Stomach (tissue), 9 donors: Measurements from ENCODE around the gene CRELD1. TPM values are rescaled to one million over a fixed set of nuclear protein-coding genes. Genes with fewer than 3 reads are reported as not detected.

ENCODE experiments used
- DNase-seq, 2 donors: peaks; one replicate each; pipeline versions ENCODE4 v3.0.0 to v3.0.0-alpha.2; 2013 to 2019
- H3K27ac ChIP-seq, 5 donors: fragments of 200-600 bp in 4 of 5; sonication (generic) in 4 of 5; one replicate each; pipeline ENCODE4 v1.5.1; 2013 to 2019; ENCODE audit warnings: mild to moderate bottlenecking in 1 of 5, moderate library complexity in 1 of 5
- H3K27me3 ChIP-seq, 3 donors: fragments of 200-600 bp; sonication (generic); one replicate each; pipeline ENCODE4 v1.5.1; 2017 to 2019; ENCODE audit warnings: mixed run types in 1 of 3
- H3K36me3 ChIP-seq, 4 donors: fragments of 200-600 bp; sonication (generic); 1 replicate in 3 of 4; 2 replicates in 1 of 4; pipeline ENCODE4 v1.5.1; 2016 to 2019
- H3K4me1 ChIP-seq, 4 donors: fragments of 200-600 bp; sonication (generic); one replicate each; pipeline ENCODE4 v1.5.1; 2016 to 2019
- H3K4me3 ChIP-seq, 4 donors: fragments of 200-600 bp; sonication (generic) in 3 of 4; one replicate each; pipeline ENCODE4 v1.5.1; 2016 to 2019; ENCODE audit warnings: mild to moderate bottlenecking in 1 of 4
- H3K9me3 ChIP-seq, 4 donors: fragments of 200-600 bp; sonication (generic); one replicate each; pipeline ENCODE4 v1.5.1; 2016 to 2019
- CTCF ChIP-seq, 7 experiments: fragments of 450-650 bp in 4 of 7; fragments of 200-600 bp in 3 of 7; sonication (generic) in 3 of 7; IDR thresholded peaks; one replicate each; pipeline ENCODE4 v1.5.1; 2016 to 2019; ENCODE audit warnings: antibody characterized with exemption in 7 of 7, control low read depth in 2 of 7, mild to moderate bottlenecking in 1 of 7
- EP300 ChIP-seq: sonication (generic); formaldehyde crosslinking; IDR thresholded peaks from one replicate; pipeline ENCODE4 v1.6.1; 2017; ENCODE audit warnings: antibody characterized with exemption
- POLR2A ChIP-seq, 4 donors: fragments of 450-650 bp; IDR thresholded peaks; one replicate each; pipeline ENCODE4 v1.6.1; 2016; ENCODE audit warnings: antibody characterized with exemption in 4 of 4, control low read depth in 2 of 4, mild to moderate bottlenecking in 1 of 4, moderate library complexity in 1 of 4
- POLR2AphosphoS5 ChIP-seq, 3 donors: sonication (generic); formaldehyde crosslinking; IDR thresholded peaks; one replicate each; pipeline ENCODE4 v1.6.1; 2016; ENCODE audit warnings: antibody characterized with exemption in 3 of 3
- WGBS, 5 donors: extraction: QIAGEN DNeasy Blood & Tissue Kit in 3 of 5; methylation state at CpG; one replicate each; pipeline versions ENCODE4 v1.1.5 to v1.1.7; 2013 to 2018; 5-methylcytosine and 5-hydroxymethylcytosine counted together
- intact Hi-C: fragments of 100-400 bp; cut with DNase I; formaldehyde crosslinking; loops from one replicate; pipeline ENCODE4 v1.15.1; 2023; ENCODE audit warnings: low total_unique reads
- polyA plus RNA-seq, 3 donors: library from polyadenylated mRNA; stranded (reverse); fragments of 200-250 nt; gene quantifications; one replicate each; pipeline ENCODE4 v1.2.3, GENCODE V29; 2013
- total RNA-seq, 5 donors: library from RNA; depleted of rRNA; stranded (reverse); fragments of >200 nt; gene quantifications; one replicate each; pipeline versions ENCODE4 v1.1.0 to v1.2.3, GENCODE V29; 2014 to 2016
- donor health status: healthy with polysubstance abuse.
- donor health status: Bipolar disorder and iron deficiency.
- donor health status: healthy.

CRELD1 gene
- total and polyA plus RNA-seq, 8 donors, result 6.2 to 71.5 (median 22.7) TPM

DNA sequence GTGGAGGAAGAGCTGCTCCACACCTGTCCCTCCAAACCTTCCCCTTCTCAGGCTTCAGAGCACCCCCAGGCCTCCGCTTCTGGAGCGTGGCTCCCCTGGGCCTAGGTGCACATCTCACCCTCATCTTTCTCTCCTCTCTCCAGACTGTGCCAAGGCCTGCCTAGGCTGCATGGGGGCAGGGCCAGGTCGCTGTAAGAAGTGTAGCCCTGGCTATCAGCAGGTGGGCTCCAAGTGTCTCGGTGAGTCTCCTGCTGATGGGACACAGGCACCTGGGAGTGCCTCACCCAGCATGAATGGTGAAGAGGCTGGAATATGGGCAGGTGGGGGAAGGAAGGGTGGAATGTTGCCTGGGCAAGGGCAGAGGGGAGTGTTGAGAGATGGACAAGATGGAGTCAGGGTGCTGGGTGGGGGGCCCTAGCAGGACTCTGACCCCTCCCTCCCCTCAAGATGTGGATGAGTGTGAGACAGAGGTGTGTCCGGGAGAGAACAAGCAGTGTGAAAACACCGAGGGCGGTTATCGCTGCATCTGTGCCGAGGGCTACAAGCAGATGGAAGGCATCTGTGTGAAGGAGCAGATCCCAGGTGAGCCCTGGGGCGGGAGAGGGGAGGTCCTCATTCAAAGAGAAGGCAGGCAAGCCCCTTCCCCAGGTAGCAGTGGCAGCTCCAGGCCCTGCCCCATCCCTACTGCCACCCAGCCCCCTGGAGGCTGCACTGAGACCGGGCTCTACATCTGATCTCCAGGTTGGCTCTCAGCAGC, 9.5 kb downstream of the CRELD1 start:
- peaks cover 8 to 28% (median 24%) of the 10 kb centered on the region in 4 donors for H3K4me1 ChIP-seq
- DNase-seq, result no peak
- no peak overlapping the region for H3K27ac ChIP-seq
- TF ChIP-seq CTCF (IDR thresholded peaks at IDR 0.05), result no peak
- TF ChIP-seq POLR2AphosphoS5 (IDR thresholded peaks at IDR 0.05), result no peak
- no peak for TF ChIP-seq EP300
- TF ChIP-seq POLR2A (IDR thresholded peaks at IDR 0.05), result no peak
- H3K9me3 ChIP-seq, result no peaks in the 10 kb centered on the region
- no peaks in the 10 kb centered on the region for H3K27me3 ChIP-seq
- intact Hi-C loops, result no loop called here
- peaks cover 6 to 51% (median 41%) of the 10 kb centered on the region in 4 donors for H3K36me3 ChIP-seq
- 83 to 88% (median 87%) methylated on average over 9 to 11 of the region's 11 CpGs for WGBS, 5 donors
- H3K4me3 ChIP-seq, result no peak overlapping the region

DNA sequence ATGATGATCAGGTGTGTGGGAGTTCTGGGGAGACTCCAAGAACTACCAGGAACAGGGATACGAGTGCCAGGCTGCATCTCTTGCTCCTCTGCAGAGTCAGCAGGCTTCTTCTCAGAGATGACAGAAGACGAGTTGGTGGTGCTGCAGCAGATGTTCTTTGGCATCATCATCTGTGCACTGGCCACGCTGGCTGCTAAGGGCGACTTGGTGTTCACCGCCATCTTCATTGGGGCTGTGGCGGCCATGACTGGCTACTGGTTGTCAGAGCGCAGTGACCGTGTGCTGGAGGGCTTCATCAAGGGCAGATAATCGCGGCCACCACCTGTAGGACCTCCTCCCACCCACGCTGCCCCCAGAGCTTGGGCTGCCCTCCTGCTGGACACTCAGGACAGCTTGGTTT, 10.6 kb downstream of the CRELD1 start:
- peaks cover 0 to 49% (median 40%) of the 10 kb centered on the region in 4 donors for H3K36me3 ChIP-seq
- intact Hi-C loops, result no loop called here
- no peaks in the 10 kb centered on the region for H3K27me3 ChIP-seq
- H3K9me3 ChIP-seq, result no peaks in the 10 kb centered on the region
- peaks cover 8 to 32% (median 26%) of the 10 kb centered on the region in 4 donors for H3K4me1 ChIP-seq
- no peak for DNase-seq
- H3K4me3 ChIP-seq, result no peak overlapping the region
- H3K27ac ChIP-seq, result no peak overlapping the region
- 89 to 92% (median 91%) methylated on average over 5 to 11 of the region's 11 CpGs for WGBS, 5 donors
- TF ChIP-seq CTCF (IDR thresholded peaks at IDR 0.05), result no peak
- no peak for TF ChIP-seq POLR2A (IDR thresholded peaks at IDR 0.05)
- no peak for TF ChIP-seq POLR2AphosphoS5 (IDR thresholded peaks at IDR 0.05)
- TF ChIP-seq EP300, result no peak

DNA sequence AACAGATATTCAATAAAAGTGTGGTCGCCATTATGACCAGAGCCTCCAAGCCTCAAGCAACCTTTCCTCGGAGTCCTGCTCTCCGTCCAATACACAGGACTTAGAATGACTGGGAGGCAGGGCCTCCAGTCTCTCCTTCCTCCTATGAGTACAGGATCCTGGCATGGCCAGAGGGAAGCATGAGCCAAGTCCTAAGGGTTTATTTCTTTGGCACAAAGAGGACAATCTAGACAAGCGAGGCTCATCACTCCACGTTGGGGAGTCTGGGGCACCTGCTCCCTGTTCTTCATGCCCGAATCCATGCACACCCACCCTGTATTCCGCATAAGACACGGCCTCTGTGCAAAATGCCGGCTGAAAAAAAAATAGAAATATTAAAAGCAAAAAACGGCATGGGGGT, 11.7 kb downstream of the CRELD1 start:
- H3K9me3 ChIP-seq, result no peaks in the 10 kb centered on the region
- H3K27me3 ChIP-seq, result no peaks in the 10 kb centered on the region
- peaks cover 8 to 32% (median 26%) of the 10 kb centered on the region in 4 donors for H3K4me1 ChIP-seq
- 70 to 85% (median 80%) methylated on average over 10 of the region's 10 CpGs for WGBS, 5 donors
- H3K4me3 ChIP-seq, result no peak overlapping the region
- peak overlapping the region in 2 of 5 donors; percentile 87 to 88 for H3K27ac ChIP-seq
- TF ChIP-seq EP300 (no peak), POLR2A (IDR thresholded peaks at IDR 0.05) (no peak), POLR2AphosphoS5 (IDR thresholded peaks at IDR 0.05) (no peak), CTCF (IDR thresholded peaks at IDR 0.05) (no peak)
- H3K36me3 ChIP-seq, result peaks cover 0 to 49% (median 38%) of the 10 kb centered on the region in 4 donors
- DNase-seq, result no peak
- intact Hi-C loops, result no loop called here

DNA sequence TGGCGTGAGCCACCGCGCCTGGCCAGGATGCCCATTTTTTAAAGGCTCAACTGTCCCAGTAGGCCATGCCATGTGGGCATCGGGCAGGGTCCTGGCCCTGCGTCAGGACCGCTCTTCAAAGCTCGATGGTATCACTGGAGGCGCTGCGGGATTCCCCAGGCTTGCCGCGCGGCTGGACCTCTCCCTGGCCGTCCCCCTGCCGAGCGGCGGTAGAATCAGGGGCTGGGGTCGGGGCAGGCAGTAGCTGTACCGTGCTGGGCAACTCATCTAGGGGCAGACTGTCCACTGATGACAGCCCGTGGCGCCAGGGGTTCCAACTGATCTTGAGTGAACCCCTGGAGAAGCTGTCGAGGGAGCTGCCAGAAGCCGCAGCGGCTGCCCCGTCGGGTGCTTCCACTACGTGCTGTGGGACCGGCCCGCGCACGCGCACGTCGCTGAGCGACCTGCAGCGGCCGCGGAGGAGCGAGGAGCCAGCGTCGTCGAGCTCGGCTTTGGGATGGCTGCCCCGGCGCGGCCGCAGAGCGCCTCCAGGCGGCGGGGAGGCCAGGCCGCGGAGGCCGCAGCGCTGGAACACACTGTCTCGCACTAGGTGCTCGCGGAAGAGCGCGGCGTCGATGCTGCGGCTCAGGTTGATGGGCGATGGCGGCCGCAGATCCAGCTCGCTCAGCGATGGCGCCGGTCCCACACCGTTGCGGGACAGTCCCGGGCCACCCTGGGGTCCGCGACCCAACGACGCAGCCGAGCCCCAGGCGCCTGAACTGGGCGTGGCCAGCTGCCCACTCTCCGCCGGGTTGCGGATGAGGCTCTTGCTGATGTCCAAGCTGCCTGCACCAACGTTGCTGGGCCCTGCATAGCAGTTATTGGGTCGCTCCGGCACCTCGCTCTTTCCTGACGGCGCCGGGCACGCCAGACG, 12.7 kb downstream of the CRELD1 start:
- H3K27ac ChIP-seq, result peak overlapping the region; percentile 70 to 89 (median 87)
- no peak for TF ChIP-seq EP300
- TF ChIP-seq POLR2A (IDR thresholded peaks at IDR 0.05), result no peak
- TF ChIP-seq CTCF (IDR thresholded peaks at IDR 0.05), result peak in 5 of 7 experiments; percentile 44 to 82 (median 75)
- TF ChIP-seq POLR2AphosphoS5 (IDR thresholded peaks at IDR 0.05), result peak; percentile 73 to 88 (median 75)
- peak; percentile 92 to 97 for DNase-seq
- peak overlapping the region; percentile 52 to 77 (median 66) for H3K4me3 ChIP-seq
- H3K36me3 ChIP-seq, result peaks cover 0 to 41% (median 30%) of the 10 kb centered on the region in 4 donors
- H3K9me3 ChIP-seq, result no peaks in the 10 kb centered on the region
- H3K4me1 ChIP-seq, result peaks cover 8 to 36% (median 28%) of the 10 kb centered on the region in 4 donors
- intact Hi-C loops, result no loop called here
- no peaks in the 10 kb centered on the region for H3K27me3 ChIP-seq
- WGBS, 5 donors, result 8 to 46% (median 15%) methylated on average over 35 to 90 of the region's 90 CpGs
